Measurements from ENCODE around the gene SIAH3.

The SIAH3 gene

GRCh38 chr13:45851956-45852355 lies 403 bp upstream of the SIAH3 start:
- no peaks in the 10 kb centered on the region for H4K20me1 ChIP-seq (ENCODE audit: control insufficient read depth, insufficient read depth, low read depth, low read length)
- no peak overlapping the region for H3K4me2 ChIP-seq (ENCODE audit: low read length)
- no peaks in the 10 kb centered on the region for H3K79me2 ChIP-seq (ENCODE audit: control insufficient read depth, low read length)
- H3K4me1 ChIP-seq (ENCODE audit: control insufficient read depth, low read length) = 0 out of 2 replicates have a peak, but pooled peaks cover 3% of the 10 kb centered on the region
- no peaks in the 10 kb centered on the region for H3K36me3 ChIP-seq (ENCODE audit: control insufficient read depth, low read length)
- H3F3A ChIP-seq (ENCODE audit: control insufficient read depth, insufficient read depth) = no peaks in the 10 kb centered on the region
- H3K4me3 ChIP-seq (ENCODE audit: low read length) = no peak overlapping the region
- no peak overlapping the region for H3K27ac ChIP-seq (ENCODE audit: low read depth, low read length)
- 0 out of 2 replicates have a peak, but pooled peaks cover 4% of the 10 kb centered on the region for H3K9me3 ChIP-seq (ENCODE audit: control insufficient read depth, insufficient read depth, low read length)
- H3K9me2 ChIP-seq (replicated peaks; ENCODE audit: control insufficient read depth, low read length) = no peaks in the 10 kb centered on the region
- TF ChIP-seq EZH2phosphoT487 (IDR thresholded peaks at IDR 0.05; ENCODE audit: borderline replicate concordance, low read length) (no peak), CTCF (IDR thresholded peaks at IDR 0.05; ENCODE audit: low read depth, low read length, poor library complexity, severe bottlenecking) (no peak)
- H3K27me3 ChIP-seq (ENCODE audit: control insufficient read depth, low read length) = peaks cover 41% of the 10 kb centered on the region

- Histone ChIP-seq H3K4me1 (ENCODE audit: control insufficient read depth, low read length) (0 out of 2 replicates have a peak, but pooled peaks cover 3% of the 10 kb centered on the region), H3K27me3 (ENCODE audit: control insufficient read depth, low read length) (peaks cover 30% of the 10 kb centered on the region), H3K4me3 (ENCODE audit: low read length) (no peak overlapping the region), H3K9me2 (replicated peaks; ENCODE audit: control insufficient read depth, low read length) (no peaks in the 10 kb centered on the region), H3K9me3 (ENCODE audit: control insufficient read depth, insufficient read depth, low read length) (0 out of 2 replicates have a peak, but pooled peaks cover 4% of the 10 kb centered on the region), H3K36me3 (ENCODE audit: control insufficient read depth, low read length) (no peaks in the 10 kb centered on the region), H3K4me2 (ENCODE audit: low read length) (no peak overlapping the region), H3F3A (ENCODE audit: control insufficient read depth, insufficient read depth) (no peaks in the 10 kb centered on the region), H3K27ac (ENCODE audit: low read depth, low read length) (no peak overlapping the region), H3K79me2 (ENCODE audit: control insufficient read depth, low read length) (no peaks in the 10 kb centered on the region), H4K20me1 (ENCODE audit: control insufficient read depth, insufficient read depth, low read depth, low read length) (no peaks in the 10 kb centered on the region)
- TF ChIP-seq CTCF (IDR thresholded peaks at IDR 0.05; ENCODE audit: low read depth, low read length, poor library complexity, severe bottlenecking) (no peak), EZH2phosphoT487 (IDR thresholded peaks at IDR 0.05; ENCODE audit: borderline replicate concordance, low read length) (no peak)
Measured at GRCh38 chr13:45850027-45850613, 1.4 kb downstream of the SIAH3 start.

DNA sequence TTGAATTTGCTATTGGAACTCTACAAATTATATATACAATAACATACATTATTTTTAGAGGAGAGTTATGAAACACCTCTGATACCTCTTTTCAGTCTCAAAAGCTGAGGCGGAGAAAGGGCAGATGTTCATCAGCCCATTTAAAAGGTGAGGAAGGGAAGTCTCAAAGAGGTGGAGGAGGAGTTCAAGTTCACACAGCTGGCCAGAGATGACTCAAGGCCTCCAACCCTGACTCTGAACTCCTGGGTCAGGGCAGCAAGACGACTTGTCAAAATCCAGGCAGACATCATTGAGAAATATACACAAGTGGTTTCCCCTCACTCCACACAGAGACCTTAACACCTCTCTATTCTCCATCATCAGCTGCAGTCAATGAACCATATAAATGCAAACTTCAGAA lies 2.1 kb downstream of the SIAH3 start:
- no peak overlapping the region for H3K27ac ChIP-seq (ENCODE audit: low read depth, low read length)
- no peak overlapping the region for H3K4me2 ChIP-seq (ENCODE audit: low read length)
- no peak for TF ChIP-seq EZH2phosphoT487 (IDR thresholded peaks at IDR 0.05; ENCODE audit: borderline replicate concordance, low read length)
- no peak for TF ChIP-seq CTCF (IDR thresholded peaks at IDR 0.05; ENCODE audit: low read depth, low read length, poor library complexity, severe bottlenecking)
- no peaks in the 10 kb centered on the region for H3K9me2 ChIP-seq (replicated peaks; ENCODE audit: control insufficient read depth, low read length)
- no peaks in the 10 kb centered on the region for H4K20me1 ChIP-seq (ENCODE audit: control insufficient read depth, insufficient read depth, low read depth, low read length)
- H3K79me2 ChIP-seq (ENCODE audit: control insufficient read depth, low read length) = no peaks in the 10 kb centered on the region
- H3K9me3 ChIP-seq (ENCODE audit: control insufficient read depth, insufficient read depth, low read length) = no peaks in the 10 kb centered on the region
- H3K4me1 ChIP-seq (ENCODE audit: control insufficient read depth, low read length) = 0 out of 2 replicates have a peak, but pooled peaks cover 3% of the 10 kb centered on the region
- peaks cover 31% of the 10 kb centered on the region for H3K27me3 ChIP-seq (ENCODE audit: control insufficient read depth, low read length)
- H3K4me3 ChIP-seq (ENCODE audit: low read length) = no peak overlapping the region
- no peaks in the 10 kb centered on the region for H3F3A ChIP-seq (ENCODE audit: control insufficient read depth, insufficient read depth)
- H3K36me3 ChIP-seq (ENCODE audit: control insufficient read depth, low read length) = no peaks in the 10 kb centered on the region
